ENCODE data around the gene KCNMB2. TPM values are rescaled to one million over a fixed set of nuclear protein-coding genes. Genes with fewer than 3 reads are reported as not detected.
A peak's percentile ranks its signal among the peaks of the same experiment; 100 is the strongest.
"Not testable (repeated sequence)": the region's sequence is repeated elsewhere in the genome, so short reads cannot be mapped to it uniquely, and the experiment has no call there.

The KCNMB2 gene
- total RNA-seq, 1 donor from 2014 or later, result 2.6 TPM

DNA sequence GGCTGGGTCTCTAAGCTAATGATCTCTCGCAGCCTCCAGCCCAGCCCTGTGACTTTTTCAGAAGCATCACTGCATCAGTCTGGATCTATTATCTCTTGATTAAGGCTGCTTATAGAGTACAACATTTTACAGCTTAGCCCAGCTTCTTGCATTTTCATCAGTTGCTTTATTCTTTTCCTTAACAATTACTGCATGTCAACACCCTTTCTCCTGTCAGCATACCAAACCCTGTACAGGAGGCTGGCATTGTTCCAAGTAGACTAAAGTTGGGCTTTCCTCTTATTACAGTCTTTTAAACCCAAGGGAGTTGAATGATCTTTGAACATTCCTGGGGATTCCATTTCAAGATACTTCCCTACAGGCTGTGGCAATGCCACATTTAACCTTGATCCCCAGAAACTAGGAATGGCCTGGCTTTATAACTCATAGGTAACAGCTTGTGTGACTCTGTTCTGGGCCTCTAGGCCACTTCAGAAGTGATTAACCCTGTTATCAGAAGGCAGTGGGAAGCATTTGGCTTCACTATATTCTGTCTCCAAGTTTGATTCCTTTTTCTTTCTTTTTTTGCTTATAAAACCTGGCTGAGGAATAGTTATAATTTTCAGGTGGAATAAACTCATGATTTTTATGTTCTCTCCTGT, 182.9 kb downstream of the KCNMB2 start:
- intact Hi-C loops (cut with DNase I), result no loop called here
- ATAC-seq (ENCODE audit: poor library complexity) (peak; percentile 71), DNase-seq (no peak)

DNA sequence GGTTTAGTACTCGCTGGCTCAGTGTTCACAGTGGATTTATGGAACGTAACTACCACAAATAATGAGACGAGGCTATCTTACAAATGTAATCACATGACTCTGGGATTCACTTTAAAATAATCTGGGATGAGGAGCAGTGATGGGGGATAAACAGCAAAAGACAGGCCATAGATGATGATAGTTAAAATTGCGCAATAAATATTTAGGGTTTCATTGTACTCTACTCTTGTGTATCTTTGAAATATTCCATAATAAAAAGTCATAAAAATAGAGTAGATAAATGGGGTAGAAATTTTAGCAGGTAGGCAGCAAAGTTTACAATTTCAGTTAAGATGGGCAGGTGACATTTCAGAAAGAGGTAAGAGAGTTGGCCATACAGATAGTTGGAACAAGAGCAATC, 196.6 kb downstream of the KCNMB2 start:
- DNase-seq, result no peak
- intact Hi-C loops (cut with DNase I), result no loop called here
- no peak for ATAC-seq (ENCODE audit: poor library complexity)

DNA sequence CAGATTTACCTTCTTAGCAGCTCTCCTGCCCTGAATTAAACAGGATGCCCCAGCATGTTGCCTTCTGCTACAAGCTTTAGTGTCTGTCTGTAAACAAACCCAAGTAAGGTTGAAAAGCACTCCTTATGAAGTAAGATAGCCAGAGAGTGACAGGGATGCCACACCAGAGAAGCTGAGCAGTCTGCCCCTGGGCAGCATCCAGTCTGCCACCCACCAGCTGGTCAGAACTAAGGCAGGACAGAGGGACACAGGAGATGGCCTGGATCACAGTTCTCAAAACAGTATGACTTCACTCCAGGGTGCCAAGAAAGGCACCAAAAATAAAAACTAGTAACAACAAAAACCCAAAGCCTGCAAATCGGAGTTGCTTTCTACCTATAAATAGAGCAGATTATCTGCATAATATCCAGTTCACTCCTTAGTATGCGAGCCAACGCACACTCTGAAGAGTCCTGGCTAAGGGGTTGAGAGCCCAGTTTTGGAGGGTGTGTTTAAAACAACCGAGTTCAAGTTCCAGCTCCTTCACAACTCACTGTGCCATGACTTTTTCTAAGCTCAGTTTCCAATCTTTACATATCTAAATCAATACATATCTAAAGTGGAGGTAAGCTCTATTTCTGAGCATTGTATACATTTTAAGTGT, 198.9 kb downstream of the KCNMB2 start:
- ATAC-seq (ENCODE audit: poor library complexity) (peak; percentile 66), DNase-seq (no peak)
- intact Hi-C loops (cut with DNase I), result no loop called here

DNA sequence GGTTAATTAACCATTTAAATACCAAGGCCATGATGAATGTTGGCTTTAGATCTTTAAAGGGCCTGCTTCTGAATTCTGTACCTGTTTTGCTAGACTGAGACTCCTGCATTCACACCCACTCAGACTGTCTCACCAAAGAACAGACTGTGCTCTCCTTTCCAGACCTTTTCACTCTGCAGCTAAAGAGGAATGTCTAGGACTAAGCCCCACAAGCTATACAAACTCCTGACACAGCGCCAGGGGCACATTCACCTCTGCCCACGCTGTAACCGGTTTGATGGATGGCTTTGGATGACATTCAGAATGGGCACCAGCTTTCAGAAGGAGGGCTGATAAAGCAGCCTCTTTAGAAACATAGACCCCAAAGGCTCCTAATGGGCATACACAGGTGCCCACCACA, 200.1 kb downstream of the KCNMB2 start:
- ATAC-seq (ENCODE audit: poor library complexity), result peak; percentile 60
- no peak for DNase-seq
- intact Hi-C loops (cut with DNase I), result no loop called here

DNA sequence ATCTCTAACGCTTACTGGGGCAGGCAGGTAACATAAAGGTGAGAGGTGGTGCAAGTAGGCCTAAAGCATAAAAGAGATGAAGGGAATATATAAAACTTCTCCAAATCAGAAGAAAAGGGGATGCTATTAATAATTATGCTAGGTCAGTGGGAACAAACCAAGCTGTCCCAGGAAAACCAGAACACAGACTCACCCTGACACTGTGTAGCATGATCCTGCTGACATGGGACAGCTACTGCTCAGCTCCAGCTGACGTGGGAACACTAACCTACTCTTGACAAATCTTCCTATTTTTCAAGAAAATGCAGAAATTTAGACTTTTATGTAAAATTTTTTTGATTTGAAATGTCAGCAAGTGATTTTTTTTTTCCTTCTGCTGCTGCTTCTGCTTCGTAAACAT, 203.5 kb downstream of the KCNMB2 start:
- ATAC-seq (ENCODE audit: poor library complexity) (peak; percentile 55), DNase-seq (no peak)
- intact Hi-C loops (cut with DNase I), result no loop called here

DNA sequence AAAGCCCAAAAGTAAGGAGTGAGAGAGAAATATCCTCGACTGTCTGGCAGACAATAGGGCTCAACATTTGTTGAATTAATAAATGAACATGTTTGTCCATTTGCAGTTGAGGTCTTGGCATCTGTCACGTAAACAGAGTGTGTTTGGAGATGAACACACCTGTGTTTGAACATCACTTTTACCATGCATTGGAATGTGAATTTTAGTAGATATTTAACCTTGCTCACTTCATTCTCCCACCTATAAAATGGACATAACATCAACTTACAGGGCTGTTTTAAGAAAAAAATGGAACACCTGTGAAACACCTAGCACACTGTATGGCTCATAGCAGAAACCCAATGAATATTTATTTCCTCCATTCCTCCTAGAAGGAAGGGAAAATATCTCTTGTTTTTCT, 204.8 kb downstream of the KCNMB2 start:
- DNase-seq (no peak), ATAC-seq (ENCODE audit: poor library complexity) (no peak)
- intact Hi-C loops (cut with DNase I), result no loop called here

DNA sequence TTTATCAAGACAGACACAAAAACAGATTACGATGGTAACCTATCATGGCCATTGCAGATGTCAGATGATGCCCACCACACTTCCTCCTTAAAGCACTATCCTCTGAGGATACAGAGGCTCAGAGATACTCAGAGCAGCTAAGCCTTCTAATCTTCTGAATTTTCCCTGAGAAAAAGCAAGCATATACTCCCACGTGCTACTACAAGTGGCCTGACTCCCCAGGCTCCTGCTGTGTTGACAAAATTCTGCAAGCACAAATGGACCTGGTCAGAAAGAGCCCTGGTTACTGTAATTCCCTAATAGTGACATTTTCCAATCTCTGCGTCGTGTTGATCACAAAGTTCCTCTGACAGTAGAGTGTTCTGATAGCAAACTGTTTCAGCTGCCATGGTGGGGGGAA, 207.1 kb downstream of the KCNMB2 start:
- ATAC-seq (ENCODE audit: poor library complexity), result no peak
- intact Hi-C loops (cut with DNase I), result no loop called here
- no peak for DNase-seq

DNA sequence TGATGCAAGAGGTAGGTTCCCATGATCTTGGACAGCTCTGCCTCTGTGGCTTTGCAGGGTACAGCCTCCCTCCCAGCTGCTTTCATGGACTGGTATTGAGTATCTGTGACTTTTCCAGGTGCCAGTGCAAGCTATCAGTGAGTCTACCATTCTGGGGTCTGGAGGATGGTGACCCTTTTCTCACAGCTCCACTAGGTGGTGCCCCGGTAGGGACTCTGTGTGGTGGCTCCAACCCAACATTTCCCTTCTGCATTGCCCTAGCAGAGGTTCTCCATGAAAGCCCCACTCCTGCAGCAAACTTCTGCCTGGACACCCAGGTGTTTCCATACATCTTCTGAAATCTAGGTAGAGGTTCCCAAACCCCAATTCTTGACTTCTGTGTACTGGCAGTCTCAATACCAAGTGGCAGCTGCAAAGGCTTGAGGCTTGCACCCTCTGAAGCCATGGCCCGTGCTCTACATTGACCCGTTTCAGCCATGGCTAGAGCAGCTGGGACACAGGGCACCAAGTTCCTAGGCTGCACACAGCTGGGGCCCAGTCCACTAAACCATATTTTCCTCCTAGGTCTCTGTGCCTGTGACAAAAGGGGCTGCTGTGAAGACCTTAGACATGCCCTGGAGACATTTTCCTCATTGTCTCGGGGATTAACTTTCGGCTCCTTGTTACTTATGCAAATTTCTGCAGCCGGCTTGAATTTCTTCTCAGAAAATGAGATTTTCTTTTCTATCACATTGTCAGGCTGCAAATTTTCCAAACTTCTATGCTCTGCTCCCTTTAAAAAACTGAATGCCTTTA, 209.8 kb downstream of the KCNMB2 start:
- DNase-seq; ATAC-seq (ENCODE audit: poor library complexity); intact Hi-C loops (cut with DNase I): not testable (repeated sequence)

DNA sequence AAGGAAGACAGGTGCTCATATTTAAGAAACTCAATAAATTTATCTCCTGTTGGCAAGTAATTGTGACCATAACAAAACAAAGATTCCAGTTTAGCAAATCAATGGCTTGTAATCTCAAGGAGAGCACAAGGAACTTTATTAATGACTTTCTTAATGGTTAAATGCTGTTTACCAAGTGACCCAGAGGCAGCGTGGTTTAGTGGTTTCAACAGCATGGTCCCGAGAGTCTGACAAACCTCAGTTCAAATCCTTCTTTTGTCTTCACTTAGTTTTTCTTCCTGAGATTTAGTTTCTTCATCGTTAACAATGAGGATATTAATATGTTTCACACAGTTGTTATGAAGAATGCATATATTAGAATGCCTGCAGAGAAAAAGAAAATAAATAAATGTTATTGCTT, 212.6 kb downstream of the KCNMB2 start:
- intact Hi-C loops (cut with DNase I), result no loop called here
- ATAC-seq (ENCODE audit: poor library complexity) (no peak), DNase-seq (no peak)

DNA sequence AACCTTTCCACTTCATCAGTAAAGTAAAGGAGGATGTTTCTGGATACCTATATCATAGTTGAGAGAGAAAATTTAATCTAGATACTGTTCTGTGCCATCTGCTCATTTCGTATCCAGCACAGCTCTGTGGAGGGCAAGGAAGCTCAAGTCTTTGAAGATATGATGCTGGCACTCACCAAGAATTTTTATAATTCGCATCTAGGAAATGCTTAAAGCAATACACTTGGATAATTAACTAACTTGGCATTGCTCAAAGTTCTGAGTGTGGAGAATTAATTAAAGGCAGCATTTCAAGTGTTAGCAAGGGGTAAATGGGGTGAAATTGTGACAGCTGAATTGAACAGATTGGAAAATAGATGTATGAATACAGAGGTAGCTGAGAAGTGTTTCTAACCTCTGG, 213.2 kb downstream of the KCNMB2 start:
- no peak for DNase-seq
- no peak for ATAC-seq (ENCODE audit: poor library complexity)
- intact Hi-C loops (cut with DNase I), result no loop called here

DNA sequence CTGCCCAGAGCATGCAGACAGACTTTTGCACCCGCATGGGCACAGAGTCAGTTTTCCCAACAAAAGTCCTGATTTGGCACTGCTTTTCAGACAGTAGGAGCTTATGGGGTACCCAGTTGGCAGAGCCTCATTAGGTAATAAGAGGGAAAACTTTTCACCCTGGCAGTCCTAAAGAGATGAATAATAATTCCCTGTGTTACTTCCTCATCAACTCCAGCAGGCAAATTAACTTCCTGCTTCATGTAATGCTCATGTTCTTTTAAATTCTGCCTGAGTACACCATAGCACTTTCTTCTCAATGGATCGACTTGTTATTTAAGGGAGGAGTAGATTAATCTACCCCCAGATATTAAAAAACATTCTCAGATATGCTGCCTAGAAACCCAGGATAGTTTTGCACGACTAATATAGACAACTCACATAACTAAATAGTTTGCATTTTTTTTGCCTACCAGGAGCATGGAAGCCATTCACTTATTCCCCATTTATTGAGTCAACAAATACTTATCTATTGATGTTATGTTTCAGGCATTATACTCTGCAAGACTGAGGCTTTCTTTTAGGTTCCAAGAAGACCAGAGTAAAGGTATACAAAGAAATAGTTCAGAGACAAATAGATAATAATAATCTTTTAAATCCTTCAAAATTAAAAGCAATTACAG, 214.5 kb downstream of the KCNMB2 start:
- intact Hi-C loops (cut with DNase I), result no loop called here

DNA sequence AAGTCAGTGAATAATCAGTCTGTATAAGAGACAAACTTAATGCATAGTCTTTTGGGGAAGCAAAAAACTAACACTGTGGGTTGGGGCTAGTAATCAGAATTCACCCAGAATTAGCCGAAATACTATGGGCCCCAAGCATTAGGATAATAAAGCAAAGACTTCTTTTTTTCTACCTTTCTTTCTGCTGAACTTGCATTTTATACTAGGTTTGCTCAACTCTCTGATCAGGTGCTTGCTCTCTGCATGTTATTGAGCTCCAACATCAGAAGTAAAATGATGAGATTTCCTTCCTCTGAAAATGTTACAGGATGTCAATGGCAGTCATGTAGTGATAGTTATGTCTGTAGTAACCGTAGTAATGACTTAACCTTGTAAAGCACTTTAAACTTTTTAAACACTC, 216.6 kb downstream of the KCNMB2 start:
- intact Hi-C loops (cut with DNase I), result no loop called here
- DNase-seq (no peak), ATAC-seq (ENCODE audit: poor library complexity) (no peak)

More for the DNA sequence above, 214.5 kb downstream of the KCNMB2 start:
- ATAC-seq (ENCODE audit: poor library complexity) (no peak), DNase-seq (no peak)

DNA sequence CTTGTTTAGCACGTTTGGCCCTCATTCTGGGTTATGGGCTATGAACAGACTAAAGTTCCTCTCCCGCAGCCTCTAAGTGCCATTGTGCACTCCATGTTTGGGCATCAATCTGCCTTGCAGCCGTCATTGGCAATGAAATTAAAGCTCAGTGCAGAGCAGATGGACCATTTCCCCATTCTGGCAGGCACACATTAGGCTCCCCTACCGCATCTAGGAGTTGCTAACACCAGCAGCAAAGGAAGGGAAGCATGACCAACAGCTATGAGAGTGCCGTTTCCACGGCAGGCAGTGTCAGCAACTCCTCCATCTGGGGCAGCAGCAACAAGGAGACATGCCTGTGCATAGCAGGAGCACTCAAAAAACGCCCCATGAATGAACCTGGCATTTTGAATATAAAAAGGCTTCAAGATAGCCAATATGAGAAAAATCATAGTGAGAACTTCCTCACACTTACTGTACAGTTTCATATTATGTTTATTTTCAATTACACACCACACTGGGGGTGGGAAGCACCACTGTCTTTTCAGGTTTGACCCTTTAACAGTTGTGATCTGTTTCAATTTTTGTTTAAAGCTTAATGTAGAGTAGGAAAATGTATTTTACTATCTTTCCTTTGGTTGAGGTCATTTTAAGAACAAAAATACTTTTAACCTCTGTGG, 218.7 kb downstream of the KCNMB2 start:
- peak; percentile 29 for ATAC-seq (ENCODE audit: poor library complexity)
- intact Hi-C loops (cut with DNase I), result no loop called here
- no peak for DNase-seq

DNA sequence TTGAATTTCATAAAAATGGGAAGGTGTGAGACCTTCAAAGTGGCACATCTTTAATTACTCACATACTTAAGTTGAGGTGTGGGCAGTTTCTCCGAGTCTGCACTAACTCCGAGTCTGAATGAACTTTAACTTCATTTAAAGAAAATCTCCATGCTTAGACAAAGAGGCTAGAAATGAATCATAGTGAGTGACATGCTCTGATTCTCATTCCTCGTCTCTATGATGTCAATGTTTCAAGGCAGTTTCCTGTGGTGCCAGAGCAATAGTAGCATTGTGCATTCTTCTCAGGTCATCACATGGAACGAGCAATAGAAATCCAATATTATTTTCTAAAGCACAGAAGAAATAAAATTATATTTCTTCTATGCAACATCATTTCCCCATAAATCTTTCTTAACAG, 224.8 kb downstream of the KCNMB2 start:
- DNase-seq, result no peak
- ATAC-seq (ENCODE audit: poor library complexity), result no peak
- intact Hi-C loops (cut with DNase I), result no loop called here

DNA sequence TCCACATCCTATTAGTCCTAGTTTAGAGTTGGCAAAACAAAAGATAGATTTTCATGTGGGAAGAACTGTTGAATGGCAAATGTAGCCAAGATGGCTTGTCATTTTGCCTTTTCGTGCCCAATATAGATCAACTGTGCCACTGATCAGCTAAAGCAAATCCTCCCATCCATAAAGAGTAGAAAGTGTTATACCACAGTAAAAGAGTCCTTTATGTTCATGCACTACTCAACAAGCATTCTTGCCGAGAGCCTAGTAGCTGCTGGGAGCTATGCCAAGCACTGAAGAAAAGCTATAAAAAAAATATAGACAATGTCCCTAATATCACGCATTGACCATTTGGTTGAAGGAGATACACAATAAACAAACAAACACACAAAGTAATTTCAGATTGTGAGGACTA, 225.2 kb downstream of the KCNMB2 start:
- DNase-seq (no peak), ATAC-seq (ENCODE audit: poor library complexity) (no peak)
- intact Hi-C loops (cut with DNase I), result no loop called here

DNA sequence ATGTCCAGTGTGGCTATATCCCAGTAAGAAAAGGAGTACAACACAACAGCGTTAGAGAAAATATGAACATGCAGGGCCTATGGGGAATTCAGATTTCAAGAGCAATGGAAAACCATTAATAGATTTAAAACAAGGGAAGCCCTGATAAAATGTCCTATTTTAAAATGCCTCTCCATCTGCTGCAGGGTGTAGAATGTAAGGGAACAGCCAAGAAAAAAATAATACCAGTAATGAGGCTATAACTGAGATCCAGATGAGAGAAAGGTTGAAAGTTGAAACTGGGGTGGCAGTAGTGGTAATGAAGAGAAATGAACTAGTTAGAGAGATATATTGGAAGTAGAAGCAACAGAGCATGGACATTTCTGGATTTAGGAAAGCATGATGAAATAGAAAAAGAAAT, 226.1 kb downstream of the KCNMB2 start:
- intact Hi-C loops (cut with DNase I), result no loop called here
- ATAC-seq (ENCODE audit: poor library complexity), result peak; percentile 69
- no peak for DNase-seq

DNA sequence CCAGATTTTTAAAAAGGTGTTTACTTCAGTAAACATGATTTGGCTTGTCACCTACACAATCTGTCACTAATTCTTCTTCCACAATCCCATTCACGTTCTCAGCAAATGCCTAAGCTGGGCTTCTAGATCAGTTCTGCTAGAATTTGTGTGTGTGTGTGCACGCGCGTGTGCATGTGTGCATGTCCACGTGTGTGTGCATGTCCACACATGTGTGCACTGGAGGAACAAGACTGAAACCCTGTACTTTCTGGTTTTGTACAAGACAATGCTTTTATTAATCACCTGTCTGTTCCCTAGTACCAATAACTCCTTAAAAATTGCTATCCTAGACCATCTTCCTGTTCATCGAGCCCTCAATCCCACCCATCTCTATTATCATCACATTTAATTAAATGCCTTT, 229.2 kb downstream of the KCNMB2 start:
- no peak for ATAC-seq (ENCODE audit: poor library complexity)
- DNase-seq, result no peak
- intact Hi-C loops (cut with DNase I), result no loop called here

DNA sequence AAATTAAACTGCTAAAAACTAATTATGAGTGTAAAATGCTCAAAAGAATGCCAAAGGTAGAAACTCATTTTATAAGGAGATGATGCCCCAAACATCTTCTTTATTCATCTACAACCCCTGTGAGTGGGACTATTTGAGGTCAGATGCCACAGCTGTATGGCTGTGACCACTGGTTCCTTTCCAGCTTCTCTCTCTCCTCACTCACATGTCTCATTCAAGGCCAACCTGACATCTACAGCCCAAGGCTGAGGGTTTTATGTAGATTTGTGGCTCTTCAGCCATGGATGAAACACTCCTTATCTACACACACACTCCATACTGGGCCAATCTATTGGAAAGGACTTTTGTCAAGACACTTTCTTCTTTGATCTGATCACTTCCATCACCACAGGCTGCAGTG, 231.3 kb downstream of the KCNMB2 start:
- DNase-seq, result no peak
- no peak for ATAC-seq (ENCODE audit: poor library complexity)
- intact Hi-C loops (cut with DNase I), result no loop called here

Measured in Right ventricle myocardium superior (tissue), 1 donor.